Peyer's patch (tissue), 4 donors: ENCODE results near the gene VNN1. TPM values are rescaled to one million over a fixed set of nuclear protein-coding genes. Genes with fewer than 3 reads are reported as not detected.
"Not testable (repeated sequence)": the region's sequence is repeated elsewhere in the genome, so short reads cannot be mapped to it uniquely, and the experiment has no call there.

Experiments
- DNase-seq, 3 donors: peaks; one replicate each; pipeline ENCODE4 v3.0.0-alpha.2; 2017 to 2019
- H3K27ac ChIP-seq, 4 donors: fragments of 200-600 bp; sonication (generic); one replicate each; pipeline ENCODE4 v1.5.1; 2016 to 2019
- H3K27me3 ChIP-seq, 2 donors: fragments of 200-600 bp; sonication (generic); one replicate each; pipeline ENCODE4 v1.5.1; 2019
- H3K36me3 ChIP-seq, 3 donors: fragments of 200-600 bp; sonication (generic); one replicate each; pipeline ENCODE4 v1.5.1; 2016 to 2019
- H3K4me1 ChIP-seq, 4 donors: fragments of 200-600 bp; sonication (generic); one replicate each; pipeline ENCODE4 v1.5.1; 2016 to 2019
- H3K4me3 ChIP-seq, 4 donors: fragments of 200-600 bp; sonication (generic); 1 replicate in 3 of 4; 2 replicates in 1 of 4; pipeline ENCODE4 v1.5.1; 2016 to 2019; ENCODE audit warnings: mild to moderate bottlenecking in 1 of 4
- H3K9me3 ChIP-seq, 4 donors: fragments of 200-600 bp; sonication (generic); one replicate each; pipeline ENCODE4 v1.5.1; 2016 to 2019; ENCODE audit warnings: mild to moderate bottlenecking in 1 of 4
- POLR2A ChIP-seq, 2 donors: fragments of 450-650 bp; IDR thresholded peaks; one replicate each; pipeline ENCODE4 v1.5.1; 2017; ENCODE audit warnings: antibody characterized with exemption in 2 of 2, mild to moderate bottlenecking in 2 of 2, moderate library complexity in 2 of 2
- total RNA-seq, 4 donors: library from RNA; depleted of rRNA; stranded (reverse); fragments of >200 nt; gene quantifications; one replicate each; pipeline ENCODE4 v1.1.0, GENCODE V29; 2016
- TF ChIP-seq, protein P1 (sequence below), 6 experiments: fragments of 450-650 bp in 4 of 6; fragments of 200-600 bp in 2 of 6; sonication (generic) in 1 of 6; IDR thresholded peaks; one replicate each; pipeline ENCODE4 v1.5.1; 2017 to 2019; ENCODE audit warnings: antibody characterized with exemption in 6 of 6, mild to moderate bottlenecking in 3 of 6, moderate library complexity in 1 of 6

Gene VNN1
- total RNA-seq, 4 donors from 2014 or later = 4.1 to 296 (median 96.2) TPM

- no peaks in the 10 kb centered on the region for H3K27me3 ChIP-seq
- H3K4me3 ChIP-seq = no peak overlapping the region
- H3K9me3 ChIP-seq = no peaks in the 10 kb centered on the region
- DNase-seq = no peak
- no peaks in the 10 kb centered on the region for H3K36me3 ChIP-seq
- TF ChIP-seq, protein P1, sequence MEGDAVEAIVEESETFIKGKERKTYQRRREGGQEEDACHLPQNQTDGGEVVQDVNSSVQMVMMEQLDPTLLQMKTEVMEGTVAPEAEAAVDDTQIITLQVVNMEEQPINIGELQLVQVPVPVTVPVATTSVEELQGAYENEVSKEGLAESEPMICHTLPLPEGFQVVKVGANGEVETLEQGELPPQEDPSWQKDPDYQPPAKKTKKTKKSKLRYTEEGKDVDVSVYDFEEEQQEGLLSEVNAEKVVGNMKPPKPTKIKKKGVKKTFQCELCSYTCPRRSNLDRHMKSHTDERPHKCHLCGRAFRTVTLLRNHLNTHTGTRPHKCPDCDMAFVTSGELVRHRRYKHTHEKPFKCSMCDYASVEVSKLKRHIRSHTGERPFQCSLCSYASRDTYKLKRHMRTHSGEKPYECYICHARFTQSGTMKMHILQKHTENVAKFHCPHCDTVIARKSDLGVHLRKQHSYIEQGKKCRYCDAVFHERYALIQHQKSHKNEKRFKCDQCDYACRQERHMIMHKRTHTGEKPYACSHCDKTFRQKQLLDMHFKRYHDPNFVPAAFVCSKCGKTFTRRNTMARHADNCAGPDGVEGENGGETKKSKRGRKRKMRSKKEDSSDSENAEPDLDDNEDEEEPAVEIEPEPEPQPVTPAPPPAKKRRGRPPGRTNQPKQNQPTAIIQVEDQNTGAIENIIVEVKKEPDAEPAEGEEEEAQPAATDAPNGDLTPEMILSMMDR (IDR thresholded peaks at IDR 0.05) = no peak
- no peak for TF ChIP-seq POLR2A (IDR thresholded peaks at IDR 0.05)
- no peak overlapping the region for H3K27ac ChIP-seq
- H3K4me1 ChIP-seq = no peaks in the 10 kb centered on the region
Measured at GRCh38 chr6:132643547-132643946, 70.3 kb downstream of the VNN1 start.

- H3K36me3 ChIP-seq, DNase-seq, H3K4me3 ChIP-seq: not testable (repeated sequence)
Measured at GRCh38 chr6:132637135-132637534, 76.7 kb downstream of the VNN1 start.

DNA sequence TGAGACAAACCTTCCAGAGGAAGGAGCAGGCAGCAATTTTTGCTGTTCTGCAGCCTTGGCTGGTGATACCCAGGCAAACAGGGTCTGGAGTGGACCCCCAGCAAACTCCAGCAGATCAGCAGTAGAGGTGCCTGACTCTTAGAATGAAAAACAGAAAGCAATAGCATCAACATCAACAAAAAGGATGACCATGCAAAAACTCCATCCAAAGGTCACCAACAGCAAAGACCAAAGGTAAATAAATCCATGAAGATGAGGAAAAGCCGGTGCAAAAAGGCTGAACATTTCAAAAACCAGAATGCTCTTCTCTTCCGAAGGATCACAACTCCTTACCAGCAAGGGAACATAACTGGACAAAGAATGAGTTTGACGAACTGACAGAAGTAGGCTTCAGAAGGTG, 77.9 kb downstream of the VNN1 start:
- H3K9me3 ChIP-seq = not testable (repeated sequence)

More at GRCh38 chr6:132637135-132637534, 76.7 kb downstream of the VNN1 start:
- not testable (repeated sequence) for H3K4me1 ChIP-seq, H3K27me3 ChIP-seq, H3K27ac ChIP-seq, H3K9me3 ChIP-seq

GRCh38 chr6:132635288-132635687, 78.6 kb downstream of the VNN1 start:
- H3K9me3 ChIP-seq, H3K27me3 ChIP-seq, DNase-seq, H3K4me3 ChIP-seq, H3K4me1 ChIP-seq, H3K36me3 ChIP-seq, H3K27ac ChIP-seq: not testable (repeated sequence)

More for the DNA sequence above, 77.9 kb downstream of the VNN1 start:
- not testable (repeated sequence) for DNase-seq, H3K27me3 ChIP-seq, H3K36me3 ChIP-seq, H3K4me1 ChIP-seq, H3K4me3 ChIP-seq, H3K27ac ChIP-seq

DNA sequence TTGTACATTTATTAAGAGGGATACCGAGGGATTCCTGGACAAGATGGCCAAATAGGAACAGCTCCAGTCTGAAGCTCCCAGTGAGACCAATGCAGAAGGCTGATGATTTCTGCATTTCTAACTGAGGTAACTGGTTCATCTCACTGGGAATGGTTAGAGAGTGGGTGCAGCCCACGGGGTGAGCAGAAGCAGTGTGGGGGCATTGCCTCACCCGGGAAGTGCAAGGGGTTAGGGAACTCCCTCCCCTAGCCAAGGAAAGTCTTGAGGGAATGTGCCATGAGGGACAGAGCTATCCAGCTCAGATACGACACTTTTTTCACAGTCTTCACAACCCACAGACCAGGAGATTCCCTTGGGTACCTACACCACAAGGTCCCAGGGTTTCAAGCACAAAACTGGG, 79.1 kb downstream of the VNN1 start:
- no peaks in the 10 kb centered on the region for H3K27me3 ChIP-seq
- H3K9me3 ChIP-seq = no peaks in the 10 kb centered on the region
- DNase-seq = no peak
- H3K27ac ChIP-seq = no peak overlapping the region
- TF ChIP-seq, protein P1 (IDR thresholded peaks at IDR 0.05) = no peak
- TF ChIP-seq POLR2A (IDR thresholded peaks at IDR 0.05) = no peak
- no peaks in the 10 kb centered on the region for H3K36me3 ChIP-seq
- H3K4me3 ChIP-seq = no peak overlapping the region
- no peaks in the 10 kb centered on the region for H3K4me1 ChIP-seq

- Histone ChIP-seq H3K27ac (no peak overlapping the region), H3K36me3 (no peaks in the 10 kb centered on the region), H3K27me3 (no peaks in the 10 kb centered on the region), H3K9me3 (no peaks in the 10 kb centered on the region), H3K4me3 (no peak overlapping the region), H3K4me1 (no peaks in the 10 kb centered on the region)
- TF ChIP-seq POLR2A (IDR thresholded peaks at IDR 0.05) = no peak
- TF ChIP-seq, protein P1 (IDR thresholded peaks at IDR 0.05) = no peak
- no peak for DNase-seq
Measured at GRCh38 chr6:132633362-132633761, 80.5 kb downstream of the VNN1 start.

Other genes starting within 250 kb of the VNN1 start
- 10 to 100 TPM; 31.4 to 65.9 (median 51.9) TPM for gene STX7, start 200.9 kb downstream of the VNN1 start, total RNA-seq
- not detected for gene TAAR9, start 175.8 kb downstream of the VNN1 start, total RNA-seq
- not detected for gene TAAR8, start 161.4 kb downstream of the VNN1 start, total RNA-seq
- not detected for gene TAAR6, start 143.7 kb downstream of the VNN1 start, total RNA-seq
- gene TAAR5, start 124.3 kb downstream of the VNN1 start, total RNA-seq = not detected
- not detected for gene TAAR2, start 89.8 kb downstream of the VNN1 start, total RNA-seq
- gene TAAR1, start 54.9 kb downstream of the VNN1 start, total RNA-seq = not detected
- gene VNN2, start 43.8 kb upstream of the VNN1 start, total RNA-seq = 10 to 100 TPM in 1 of 4 donors, 1 to 10 TPM in 1, under 1 TPM in 1, not detected in 1; 0.57 to 10.7 (median 1.1) TPM
- 10 to 100 TPM in 2 of 4 donors, 1 to 10 TPM in 2; 2.5 to 16.4 (median 9.0) TPM for gene SLC18B1, start 84.6 kb upstream of the VNN1 start, total RNA-seq
- gene RPS12, start 100.5 kb upstream of the VNN1 start, total RNA-seq = 1,000 to 10,000 TPM in 1 of 4 donors, 100 to 1,000 TPM in 3; 323 to 1,787 (median 560) TPM